Vagina (tissue), 2 donors: Measurements from ENCODE around the gene MEN1. TPM values are rescaled to one million over a fixed set of nuclear protein-coding genes. Genes with fewer than 3 reads are reported as not detected.

Source experiments
- DNase-seq, 2 donors: peaks; one replicate each; pipeline ENCODE4 v3.0.0-alpha.2; 2017; ENCODE audit errors: extremely low spot score in 2 of 2
- H3K27ac ChIP-seq: fragments of 200-600 bp; sonication (generic); one replicate; pipeline ENCODE4 v1.5.1; 2019
- H3K27me3 ChIP-seq: fragments of 200-600 bp; sonication (generic); one replicate; pipeline ENCODE4 v1.5.1; 2019
- H3K36me3 ChIP-seq, 2 donors: fragments of 200-600 bp; sonication (generic); one replicate each; pipeline ENCODE4 v1.5.1; 2017 to 2019
- H3K4me1 ChIP-seq: fragments of 200-600 bp; sonication (generic); one replicate; pipeline ENCODE4 v1.5.1; 2019
- H3K4me3 ChIP-seq, 2 donors: fragments of 200-600 bp; sonication (generic); 1 replicate in 1 of 2; 2 replicates in 1 of 2; pipeline ENCODE4 v1.5.1; 2016 to 2019
- H3K9me3 ChIP-seq: fragments of 200-600 bp; sonication (generic); one replicate; pipeline ENCODE4 v1.5.1; 2019
- CTCF ChIP-seq, 3 experiments: fragments of 450-650 bp in 2 of 3; fragments of 200-600 bp in 1 of 3; sonication (generic) in 1 of 3; IDR thresholded peaks; one replicate each; pipeline ENCODE4 v1.5.1; 2017 to 2019; ENCODE audit warnings: antibody characterized with exemption in 3 of 3, mild to moderate bottlenecking in 2 of 3, moderate library complexity in 2 of 3
- POLR2A ChIP-seq, 2 donors: fragments of 450-650 bp; IDR thresholded peaks; one replicate each; pipeline ENCODE4 v1.6.1; 2017; ENCODE audit warnings: antibody characterized with exemption in 2 of 2, mild to moderate bottlenecking in 2 of 2, moderate library complexity in 2 of 2
- POLR2AphosphoS5 ChIP-seq, 2 donors: sonication (generic); formaldehyde crosslinking; IDR thresholded peaks; one replicate each; pipeline ENCODE4 v1.9.0; 2017; ENCODE audit warnings: antibody characterized with exemption in 2 of 2, mild to moderate bottlenecking in 2 of 2, low read depth in 1 of 2; ENCODE audit not compliant: insufficient read depth in 1 of 2
- intact Hi-C: fragments of 100-400 bp; cut with DNase I; formaldehyde crosslinking; loops from one replicate; pipeline ENCODE4 v1.15.1; 2023
- total RNA-seq: library from RNA; depleted of rRNA; stranded (reverse); fragments of >200 nt; gene quantifications from one replicate; pipeline ENCODE4 v1.2.3, GENCODE V29; 2016

MEN1 gene
- total RNA-seq, 1 donor from 2014 or later, result 27.0 TPM

DNA sequence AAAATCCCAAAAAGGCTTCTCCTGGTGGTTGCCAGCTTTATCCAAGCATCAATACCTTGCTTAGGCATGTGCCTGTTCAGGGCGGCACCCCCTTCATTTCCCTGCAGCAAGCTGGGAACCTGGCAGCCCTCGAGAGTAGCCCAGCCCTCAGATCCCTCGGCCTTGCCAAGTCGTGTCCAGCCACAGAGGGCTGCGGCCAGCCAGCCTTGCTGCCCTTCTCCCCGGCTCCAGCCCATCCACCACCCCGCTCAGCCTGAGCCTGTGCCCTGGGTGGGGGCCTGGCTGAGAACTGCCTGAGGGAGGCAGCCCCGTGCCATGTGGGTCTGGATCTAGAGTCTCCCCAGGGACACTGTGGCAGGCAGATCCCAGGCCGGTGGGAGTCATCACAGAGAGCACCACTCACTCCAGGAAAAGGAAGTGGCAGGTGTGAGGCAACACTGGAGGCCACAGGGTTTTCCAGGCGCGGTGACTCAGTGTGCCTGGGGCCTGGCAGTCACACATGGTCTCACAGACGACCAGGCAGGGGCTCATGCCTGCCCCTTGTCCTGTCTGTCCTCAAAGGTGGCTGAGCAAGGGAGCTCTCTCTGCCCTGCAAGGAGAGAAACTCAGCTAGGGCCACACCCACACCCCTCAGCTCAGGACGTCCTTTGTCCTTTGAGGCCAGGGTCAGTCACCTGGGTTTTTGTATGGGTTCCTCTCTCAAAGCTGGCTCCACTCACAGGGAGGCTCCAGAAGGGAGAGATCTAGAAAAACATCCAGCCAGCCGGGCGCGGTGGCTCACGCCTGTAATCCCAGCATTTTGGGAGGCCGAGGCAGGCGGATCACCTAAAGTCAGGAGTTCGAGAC lies 46.3 kb upstream of the MEN1 start:
- peaks cover 43% of the 10 kb centered on the region for H3K4me1 ChIP-seq
- H3K36me3 ChIP-seq, result peaks cover 0 to 32% of the 10 kb centered on the region in 2 donors
- peak overlapping the region; percentile 79 for H3K27ac ChIP-seq
- no peaks in the 10 kb centered on the region for H3K27me3 ChIP-seq
- no peak overlapping the region for H3K4me3 ChIP-seq
- TF ChIP-seq POLR2AphosphoS5 (IDR thresholded peaks at IDR 0.05; ENCODE audit: insufficient read depth in 1 of 2, low read depth in 1 of 2) (peak; percentile 53 to 82), POLR2A (IDR thresholded peaks at IDR 0.05) (no peak)
- intact Hi-C loops, result loop anchor here (2.0 kb wide), 1 partner anchor 22 kb away; the partner anchor contains the start of gene EHD1
- H3K9me3 ChIP-seq, result no peaks in the 10 kb centered on the region
- no peak for DNase-seq

- H3K27ac ChIP-seq, result peak overlapping the region; percentile 79
- H3K36me3 ChIP-seq, result peaks cover 0 to 32% of the 10 kb centered on the region in 2 donors
- H3K4me1 ChIP-seq, result peaks cover 51% of the 10 kb centered on the region
- TF ChIP-seq POLR2AphosphoS5 (IDR thresholded peaks at IDR 0.05; ENCODE audit: insufficient read depth in 1 of 2, low read depth in 1 of 2), result no peak
- TF ChIP-seq CTCF (IDR thresholded peaks at IDR 0.05), result no peak
- no peak for TF ChIP-seq POLR2A (IDR thresholded peaks at IDR 0.05)
- no peaks in the 10 kb centered on the region for H3K9me3 ChIP-seq
- DNase-seq, result no peak
- intact Hi-C loops, result loop anchor here (2.0 kb wide), 1 partner anchor 23 kb away; the partner anchor contains the start of gene EHD1
- H3K27me3 ChIP-seq, result no peaks in the 10 kb centered on the region
- peak overlapping the region in 1 of 2 donors; percentile 0 for H3K4me3 ChIP-seq
Measured at GRCh38 chr11:64855596-64856304, 45.4 kb upstream of the MEN1 start.

- DNase-seq, result no peak
- Histone ChIP-seq H3K36me3 (peaks cover 0 to 30% of the 10 kb centered on the region in 2 donors), H3K27me3 (no peaks in the 10 kb centered on the region), H3K27ac (peak overlapping the region; percentile 79), H3K4me1 (peaks cover 58% of the 10 kb centered on the region), H3K4me3 (peak overlapping the region in 1 of 2 donors; percentile 0), H3K9me3 (no peaks in the 10 kb centered on the region)
- TF ChIP-seq POLR2A (IDR thresholded peaks at IDR 0.05), result no peak
- TF ChIP-seq POLR2AphosphoS5 (IDR thresholded peaks at IDR 0.05; ENCODE audit: insufficient read depth in 1 of 2, low read depth in 1 of 2), result peak; percentile 92 to 93
- intact Hi-C loops, result no loop called here
Measured at GRCh38 chr11:64854534-64855502, 44.5 kb upstream of the MEN1 start.

DNA sequence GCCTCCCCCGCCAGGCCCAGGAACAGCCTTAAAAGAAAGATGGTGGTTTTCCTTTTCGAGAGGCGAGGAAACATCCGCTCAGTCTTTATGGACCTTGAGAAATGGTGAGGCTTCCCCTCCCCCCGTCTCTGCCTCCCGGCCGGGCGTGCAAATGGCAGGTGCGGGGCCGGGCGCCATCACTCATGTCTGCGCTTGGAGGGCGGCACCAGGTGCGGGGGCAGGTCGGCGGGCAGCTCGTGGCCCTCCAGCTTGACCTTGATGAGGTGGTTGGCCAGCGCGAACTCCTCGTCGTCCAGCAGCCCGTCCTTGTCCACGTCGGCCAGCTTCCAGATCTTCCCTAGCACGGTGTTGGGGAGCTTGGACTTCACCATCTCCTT lies 43.8 kb upstream of the MEN1 start:
- DNase-seq, result no peak
- no peaks in the 10 kb centered on the region for H3K9me3 ChIP-seq
- H3K4me1 ChIP-seq, result peaks cover 65% of the 10 kb centered on the region
- intact Hi-C loops, result no loop called here
- H3K36me3 ChIP-seq, result peaks cover 0 to 23% of the 10 kb centered on the region in 2 donors
- H3K4me3 ChIP-seq, result no peak overlapping the region
- no peak for TF ChIP-seq POLR2A (IDR thresholded peaks at IDR 0.05)
- no peak for TF ChIP-seq CTCF (IDR thresholded peaks at IDR 0.05)
- TF ChIP-seq POLR2AphosphoS5 (IDR thresholded peaks at IDR 0.05; ENCODE audit: insufficient read depth in 1 of 2, low read depth in 1 of 2), result no peak
- peak overlapping the region; percentile 79 for H3K27ac ChIP-seq
- no peaks in the 10 kb centered on the region for H3K27me3 ChIP-seq

DNA sequence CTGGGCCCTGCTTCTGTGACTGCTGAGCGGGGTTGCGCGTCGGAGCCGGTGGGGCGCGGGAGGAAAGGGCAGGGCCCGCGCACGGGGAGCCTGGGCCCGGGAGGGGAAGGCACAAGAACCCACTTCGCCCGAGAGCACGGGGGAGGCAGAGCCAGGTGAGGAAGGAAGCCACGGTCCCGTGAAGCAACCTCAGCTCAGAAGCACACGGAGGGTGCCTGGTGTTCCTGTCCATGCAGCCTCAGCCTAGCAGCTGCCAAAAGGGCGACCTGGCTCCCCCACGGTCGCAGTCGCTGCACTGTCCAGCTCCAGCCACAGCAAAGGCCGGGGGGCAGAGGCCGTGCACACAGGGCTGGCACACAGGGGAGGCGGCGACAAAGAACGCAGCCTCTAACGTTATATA lies 43.4 kb upstream of the MEN1 start:
- no peaks in the 10 kb centered on the region for H3K9me3 ChIP-seq
- no peak overlapping the region for H3K4me3 ChIP-seq
- H3K36me3 ChIP-seq, result peaks cover 0 to 19% of the 10 kb centered on the region in 2 donors
- peak overlapping the region; percentile 79 for H3K27ac ChIP-seq
- peaks cover 69% of the 10 kb centered on the region for H3K4me1 ChIP-seq
- TF ChIP-seq POLR2A (IDR thresholded peaks at IDR 0.05) (no peak), CTCF (IDR thresholded peaks at IDR 0.05) (no peak), POLR2AphosphoS5 (IDR thresholded peaks at IDR 0.05; ENCODE audit: insufficient read depth in 1 of 2, low read depth in 1 of 2) (no peak)
- no peak for DNase-seq
- intact Hi-C loops, result no loop called here
- no peaks in the 10 kb centered on the region for H3K27me3 ChIP-seq
